ENCODE data around the gene NPR2. TPM values are rescaled to one million over a fixed set of nuclear protein-coding genes. Genes with fewer than 3 reads are reported as not detected.

The NPR2 gene
- total and polyA plus RNA-seq, 2 of the 13 experiments (the other 11 are each of a cell fraction or from before 2014, with no cell fraction given) = 7.4 to 9.4 TPM

DNA sequence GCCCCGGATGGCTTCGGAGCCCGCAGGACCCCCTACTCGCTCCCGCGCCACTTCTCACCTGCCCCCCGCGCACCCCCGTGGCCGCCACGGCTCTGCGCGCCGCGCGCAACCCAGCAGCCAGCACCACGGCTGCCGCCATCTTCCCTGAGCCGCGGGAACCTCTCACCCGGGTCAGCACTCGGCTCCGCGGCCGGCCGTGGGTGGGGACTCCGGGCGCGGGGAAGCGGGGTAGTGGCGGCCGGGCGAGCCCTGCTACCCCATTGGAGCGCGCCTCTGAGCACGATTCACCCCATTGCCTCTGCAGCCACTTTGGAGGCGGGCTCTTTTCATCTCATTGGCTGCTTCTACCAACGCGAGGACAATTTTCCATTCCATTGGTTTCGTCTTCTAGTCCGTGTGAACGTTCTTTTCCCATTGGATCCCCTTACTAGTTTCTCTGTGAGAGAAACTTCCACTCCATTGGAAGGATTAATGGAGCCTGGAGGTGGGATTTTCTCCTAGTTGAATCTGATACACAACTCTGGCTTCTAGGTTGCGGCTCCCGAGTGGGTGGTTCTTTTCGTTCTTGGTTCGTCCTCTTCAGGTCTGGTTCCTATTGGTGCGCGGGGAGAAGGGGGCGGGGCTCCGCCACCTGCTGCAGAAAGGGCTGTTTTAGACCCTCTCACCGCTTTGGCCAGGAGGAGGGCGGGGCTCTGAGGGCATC is 23.6 kb downstream of the NPR2 start, which contains the start of gene HINT2 (continued):
- TF ChIP-seq PITX1 (CRISPR knock-in tag; IDR thresholded peaks at IDR 0.05) (no peak), POLR2G (IDR thresholded peaks at IDR 0.05; ENCODE audit: low read depth, low read length) (peak; percentile 91), ZNF563 (CRISPR knock-in tag; IDR thresholded peaks at IDR 0.05) (no peak; the same call in 1 of the 2 replicates), ZNF34 (CRISPR knock-in tag; IDR thresholded peaks at IDR 0.05; ENCODE audit: borderline replicate concordance) (0 out of 2 replicates have a peak, but pooled peaks have one; percentile 21), ZNF230 (CRISPR knock-in tag; IDR thresholded peaks at IDR 0.05) (no peak), ZNF644 (CRISPR knock-in tag; IDR thresholded peaks at IDR 0.05; ENCODE audit: low read depth) (0 out of 2 replicates have a peak, but pooled peaks have one; percentile 8), CREM (IDR thresholded peaks at IDR 0.05) (peak; percentile 66), CREM (CRISPR knock-in tag; IDR thresholded peaks at IDR 0.05) (no peak), FOSL2 (CRISPR knock-in tag; IDR thresholded peaks at IDR 0.05) (no peak; the same call in 1 of the 2 replicates), ZNF678 (CRISPR knock-in tag; IDR thresholded peaks at IDR 0.05) (no peak), TARDBP (CRISPR knock-in tag; IDR thresholded peaks at IDR 0.05) (0 out of 2 replicates have a peak, but pooled peaks have one; percentile 15), RXRB (CRISPR knock-in tag; IDR thresholded peaks at IDR 0.05; ENCODE audit: borderline replicate concordance) (no peak), PRMT3 (CRISPR knock-in tag; IDR thresholded peaks at IDR 0.05; ENCODE audit: borderline replicate concordance, low read depth) (no peak), BRD4 (CRISPR knock-in tag; IDR thresholded peaks at IDR 0.05) (peak; percentile 74; the same call in 1 of the 2 replicates), ZNF605 (CRISPR knock-in tag; IDR thresholded peaks at IDR 0.05) (peak; percentile 15)
- TF ChIP-seq, protein P1, sequence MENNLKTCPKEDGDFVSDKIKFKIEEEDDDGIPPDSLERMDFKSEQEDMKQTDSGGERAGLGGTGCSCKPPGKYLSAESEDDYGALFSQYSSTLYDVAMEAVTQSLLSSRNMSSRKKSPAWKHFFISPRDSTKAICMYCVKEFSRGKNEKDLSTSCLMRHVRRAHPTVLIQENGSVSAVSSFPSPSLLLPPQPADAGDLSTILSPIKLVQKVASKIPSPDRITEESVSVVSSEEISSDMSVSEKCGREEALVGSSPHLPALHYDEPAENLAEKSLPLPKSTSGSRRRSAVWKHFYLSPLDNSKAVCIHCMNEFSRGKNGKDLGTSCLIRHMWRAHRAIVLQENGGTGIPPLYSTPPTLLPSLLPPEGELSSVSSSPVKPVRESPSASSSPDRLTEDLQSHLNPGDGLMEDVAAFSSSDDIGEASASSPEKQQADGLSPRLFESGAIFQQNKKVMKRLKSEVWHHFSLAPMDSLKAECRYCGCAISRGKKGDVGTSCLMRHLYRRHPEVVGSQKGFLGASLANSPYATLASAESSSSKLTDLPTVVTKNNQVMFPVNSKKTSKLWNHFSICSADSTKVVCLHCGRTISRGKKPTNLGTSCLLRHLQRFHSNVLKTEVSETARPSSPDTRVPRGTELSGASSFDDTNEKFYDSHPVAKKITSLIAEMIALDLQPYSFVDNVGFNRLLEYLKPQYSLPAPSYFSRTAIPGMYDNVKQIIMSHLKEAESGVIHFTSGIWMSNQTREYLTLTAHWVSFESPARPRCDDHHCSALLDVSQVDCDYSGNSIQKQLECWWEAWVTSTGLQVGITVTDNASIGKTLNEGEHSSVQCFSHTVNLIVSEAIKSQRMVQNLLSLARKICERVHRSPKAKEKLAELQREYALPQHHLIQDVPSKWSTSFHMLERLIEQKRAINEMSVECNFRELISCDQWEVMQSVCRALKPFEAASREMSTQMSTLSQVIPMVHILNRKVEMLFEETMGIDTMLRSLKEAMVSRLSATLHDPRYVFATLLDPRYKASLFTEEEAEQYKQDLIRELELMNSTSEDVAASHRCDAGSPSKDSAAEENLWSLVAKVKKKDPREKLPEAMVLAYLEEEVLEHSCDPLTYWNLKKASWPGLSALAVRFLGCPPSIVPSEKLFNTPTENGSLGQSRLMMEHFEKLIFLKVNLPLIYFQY (CRISPR knock-in tag; IDR thresholded peaks at IDR 0.05; ENCODE audit: borderline replicate concordance) = 0 out of 2 replicates have a peak, but pooled peaks have one; percentile 23
- TF ChIP-seq, protein P2, sequence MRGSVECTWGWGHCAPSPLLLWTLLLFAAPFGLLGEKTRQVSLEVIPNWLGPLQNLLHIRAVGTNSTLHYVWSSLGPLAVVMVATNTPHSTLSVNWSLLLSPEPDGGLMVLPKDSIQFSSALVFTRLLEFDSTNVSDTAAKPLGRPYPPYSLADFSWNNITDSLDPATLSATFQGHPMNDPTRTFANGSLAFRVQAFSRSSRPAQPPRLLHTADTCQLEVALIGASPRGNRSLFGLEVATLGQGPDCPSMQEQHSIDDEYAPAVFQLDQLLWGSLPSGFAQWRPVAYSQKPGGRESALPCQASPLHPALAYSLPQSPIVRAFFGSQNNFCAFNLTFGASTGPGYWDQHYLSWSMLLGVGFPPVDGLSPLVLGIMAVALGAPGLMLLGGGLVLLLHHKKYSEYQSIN (CRISPR knock-in tag; IDR thresholded peaks at IDR 0.05; ENCODE audit: borderline replicate concordance) = no peak
- TF ChIP-seq, protein P3, sequence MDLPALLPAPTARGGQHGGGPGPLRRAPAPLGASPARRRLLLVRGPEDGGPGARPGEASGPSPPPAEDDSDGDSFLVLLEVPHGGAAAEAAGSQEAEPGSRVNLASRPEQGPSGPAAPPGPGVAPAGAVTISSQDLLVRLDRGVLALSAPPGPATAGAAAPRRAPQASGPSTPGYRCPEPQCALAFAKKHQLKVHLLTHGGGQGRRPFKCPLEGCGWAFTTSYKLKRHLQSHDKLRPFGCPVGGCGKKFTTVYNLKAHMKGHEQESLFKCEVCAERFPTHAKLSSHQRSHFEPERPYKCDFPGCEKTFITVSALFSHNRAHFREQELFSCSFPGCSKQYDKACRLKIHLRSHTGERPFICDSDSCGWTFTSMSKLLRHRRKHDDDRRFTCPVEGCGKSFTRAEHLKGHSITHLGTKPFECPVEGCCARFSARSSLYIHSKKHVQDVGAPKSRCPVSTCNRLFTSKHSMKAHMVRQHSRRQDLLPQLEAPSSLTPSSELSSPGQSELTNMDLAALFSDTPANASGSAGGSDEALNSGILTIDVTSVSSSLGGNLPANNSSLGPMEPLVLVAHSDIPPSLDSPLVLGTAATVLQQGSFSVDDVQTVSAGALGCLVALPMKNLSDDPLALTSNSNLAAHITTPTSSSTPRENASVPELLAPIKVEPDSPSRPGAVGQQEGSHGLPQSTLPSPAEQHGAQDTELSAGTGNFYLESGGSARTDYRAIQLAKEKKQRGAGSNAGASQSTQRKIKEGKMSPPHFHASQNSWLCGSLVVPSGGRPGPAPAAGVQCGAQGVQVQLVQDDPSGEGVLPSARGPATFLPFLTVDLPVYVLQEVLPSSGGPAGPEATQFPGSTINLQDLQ (CRISPR knock-in tag; IDR thresholded peaks at IDR 0.05) = 0 out of 2 replicates have a peak, but pooled peaks have one; percentile 33
